Thyroid gland (tissue), 4 donors: ENCODE results near the gene DDX24.

ENCODE experiments used
- CTCF ChIP-seq, 6 experiments: fragments of 200-600 bp in 3 of 6; fragments of 450-650 bp in 3 of 6; sonication (generic) in 3 of 6; IDR thresholded peaks; one replicate each; pipeline ENCODE4 v1.5.1; 2016 to 2019; ENCODE audit warnings: antibody characterized with exemption in 6 of 6, mild to moderate bottlenecking in 2 of 6, inconsistent platforms in 1 of 6, moderate library complexity in 1 of 6
- POLR2A ChIP-seq, 2 donors: fragments of 450-650 bp; IDR thresholded peaks; one replicate each; pipeline ENCODE4 v1.6.1; 2017; ENCODE audit warnings: antibody characterized with exemption in 2 of 2, mild to moderate bottlenecking in 2 of 2, moderate library complexity in 1 of 2

- TF ChIP-seq CTCF (IDR thresholded peaks at IDR 0.05) (no peak), POLR2A (IDR thresholded peaks at IDR 0.05) (no peak)
Observed at GRCh38 chr14:94045563-94046345, 35.2 kb downstream of the DDX24 start.
